Thyroid gland (tissue), 4 donors: ENCODE measurements around the gene EPN3. TPM values are rescaled to one million over a fixed set of nuclear protein-coding genes. Genes with fewer than 3 reads are reported as not detected.

ENCODE experiments used
- DNase-seq, 2 donors: peaks; one replicate each; pipeline ENCODE4 v3.0.0-alpha.2; 2019
- H3K27ac ChIP-seq, 3 donors: fragments of 200-600 bp; sonication (generic); 1 replicate in 2 of 3; 2 replicates in 1 of 3; pipeline ENCODE4 v1.5.1; 2016 to 2019; ENCODE audit warnings: mild to moderate bottlenecking in 1 of 3, moderate library complexity in 1 of 3
- H3K27me3 ChIP-seq: fragments of 200-600 bp; sonication (generic); one replicate; pipeline ENCODE4 v1.5.1; 2019
- H3K36me3 ChIP-seq, 2 donors: fragments of 200-600 bp; sonication (generic); one replicate each; pipeline ENCODE4 v1.5.1; 2016 to 2019
- H3K4me1 ChIP-seq, 2 donors: fragments of 200-600 bp; sonication (generic); one replicate each; pipeline ENCODE4 v1.5.1; 2017 to 2019
- H3K4me3 ChIP-seq, 3 donors: fragments of 200-600 bp; sonication (generic); replicated peaks in 1 of 3; 1 replicate in 2 of 3; 2 replicates in 1 of 3; pipeline ENCODE4 v1.5.1; 2016; ENCODE audit warnings: mild to moderate bottlenecking in 1 of 3
- H3K9me3 ChIP-seq: fragments of 200-600 bp; sonication (generic); one replicate; pipeline ENCODE4 v1.5.1; 2017
- POLR2A ChIP-seq, 2 donors: fragments of 450-650 bp; IDR thresholded peaks; one replicate each; pipeline ENCODE4 v1.6.1; 2017; ENCODE audit warnings: antibody characterized with exemption in 2 of 2, mild to moderate bottlenecking in 2 of 2, moderate library complexity in 1 of 2
- WGBS, 2 donors: methylation state at CpG; one replicate each; pipeline ENCODE4 v1.1.5; 2017; 5-methylcytosine and 5-hydroxymethylcytosine counted together
- intact Hi-C: fragments of 100-400 bp; cut with DNase I; formaldehyde crosslinking; loops from one replicate; pipeline ENCODE4 v1.15.1; 2023
- total RNA-seq, 4 donors: library from RNA; depleted of rRNA; stranded (reverse); fragments of >200 nt; gene quantifications; one replicate each; pipeline ENCODE4 v1.2.3, GENCODE V29; 2016
- TF ChIP-seq, protein P1 (sequence below), 6 experiments: fragments of 200-600 bp in 3 of 6; fragments of 450-650 bp in 3 of 6; sonication (generic) in 3 of 6; IDR thresholded peaks; one replicate each; pipeline ENCODE4 v1.5.1; 2016 to 2019; ENCODE audit warnings: antibody characterized with exemption in 6 of 6, mild to moderate bottlenecking in 2 of 6, inconsistent platforms in 1 of 6, moderate library complexity in 1 of 6

EPN3 gene
- total RNA-seq, 4 donors from 2014 or later, result 0.63 to 31.6 (median 3.5) TPM; not detected in 1

DNA sequence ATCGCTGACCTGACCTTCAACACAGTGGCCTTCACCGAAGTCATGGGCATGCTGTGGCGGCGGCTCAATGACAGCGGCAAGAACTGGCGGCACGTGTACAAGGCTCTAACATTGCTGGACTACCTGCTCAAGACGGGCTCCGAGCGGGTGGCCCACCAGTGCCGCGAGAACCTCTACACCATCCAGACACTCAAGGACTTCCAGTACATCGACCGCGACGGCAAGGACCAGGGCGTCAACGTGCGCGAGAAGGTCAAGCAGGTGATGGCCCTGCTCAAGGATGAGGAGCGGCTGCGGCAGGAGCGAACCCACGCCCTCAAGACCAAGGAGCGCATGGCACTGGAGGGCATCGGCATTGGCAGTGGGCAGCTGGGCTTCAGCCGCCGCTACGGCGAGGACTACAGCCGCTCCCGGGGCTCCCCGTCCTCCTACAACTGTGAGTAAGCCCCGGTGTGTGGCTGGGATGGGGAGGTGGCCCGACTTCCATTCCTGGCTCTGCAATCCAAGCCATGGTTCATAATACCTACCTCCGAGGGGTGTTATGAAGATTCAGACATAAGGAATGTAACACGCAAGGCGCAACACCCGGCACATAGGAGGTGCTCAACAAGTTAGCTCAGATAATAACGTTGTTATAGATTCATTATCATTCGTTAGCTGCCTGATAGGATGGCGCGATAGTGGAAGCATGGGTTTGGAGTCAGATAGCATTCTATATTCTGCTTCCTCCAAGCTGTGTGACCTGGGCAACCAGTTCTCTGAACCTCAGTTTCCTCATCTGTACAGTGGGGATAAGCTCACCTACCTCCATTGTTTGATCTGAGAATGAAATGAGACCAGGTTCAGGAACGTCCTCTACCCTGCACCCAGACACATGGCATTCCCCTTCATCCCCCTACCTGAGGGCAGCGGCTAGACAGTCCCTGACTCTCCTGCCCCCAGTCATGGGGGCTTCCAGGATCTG is 4.4 kb downstream of the EPN3 start:
- Histone ChIP-seq H3K27ac (no peak overlapping the region), H3K4me1 (peaks cover 36 to 39% of the 10 kb centered on the region in 2 donors), H3K27me3 (no peaks in the 10 kb centered on the region), H3K36me3 (no peaks in the 10 kb centered on the region), H3K9me3 (no peaks in the 10 kb centered on the region), H3K4me3 (no peak overlapping the region)
- DNase-seq, result no peak
- 95 to 96% methylated on average over 32 to 41 of the region's 45 CpGs for WGBS, 2 donors
- intact Hi-C loops, result no loop called here
- no peak for TF ChIP-seq POLR2A (IDR thresholded peaks at IDR 0.05)
- TF ChIP-seq, protein P1, sequence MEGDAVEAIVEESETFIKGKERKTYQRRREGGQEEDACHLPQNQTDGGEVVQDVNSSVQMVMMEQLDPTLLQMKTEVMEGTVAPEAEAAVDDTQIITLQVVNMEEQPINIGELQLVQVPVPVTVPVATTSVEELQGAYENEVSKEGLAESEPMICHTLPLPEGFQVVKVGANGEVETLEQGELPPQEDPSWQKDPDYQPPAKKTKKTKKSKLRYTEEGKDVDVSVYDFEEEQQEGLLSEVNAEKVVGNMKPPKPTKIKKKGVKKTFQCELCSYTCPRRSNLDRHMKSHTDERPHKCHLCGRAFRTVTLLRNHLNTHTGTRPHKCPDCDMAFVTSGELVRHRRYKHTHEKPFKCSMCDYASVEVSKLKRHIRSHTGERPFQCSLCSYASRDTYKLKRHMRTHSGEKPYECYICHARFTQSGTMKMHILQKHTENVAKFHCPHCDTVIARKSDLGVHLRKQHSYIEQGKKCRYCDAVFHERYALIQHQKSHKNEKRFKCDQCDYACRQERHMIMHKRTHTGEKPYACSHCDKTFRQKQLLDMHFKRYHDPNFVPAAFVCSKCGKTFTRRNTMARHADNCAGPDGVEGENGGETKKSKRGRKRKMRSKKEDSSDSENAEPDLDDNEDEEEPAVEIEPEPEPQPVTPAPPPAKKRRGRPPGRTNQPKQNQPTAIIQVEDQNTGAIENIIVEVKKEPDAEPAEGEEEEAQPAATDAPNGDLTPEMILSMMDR (IDR thresholded peaks at IDR 0.05), result no peak

DNA sequence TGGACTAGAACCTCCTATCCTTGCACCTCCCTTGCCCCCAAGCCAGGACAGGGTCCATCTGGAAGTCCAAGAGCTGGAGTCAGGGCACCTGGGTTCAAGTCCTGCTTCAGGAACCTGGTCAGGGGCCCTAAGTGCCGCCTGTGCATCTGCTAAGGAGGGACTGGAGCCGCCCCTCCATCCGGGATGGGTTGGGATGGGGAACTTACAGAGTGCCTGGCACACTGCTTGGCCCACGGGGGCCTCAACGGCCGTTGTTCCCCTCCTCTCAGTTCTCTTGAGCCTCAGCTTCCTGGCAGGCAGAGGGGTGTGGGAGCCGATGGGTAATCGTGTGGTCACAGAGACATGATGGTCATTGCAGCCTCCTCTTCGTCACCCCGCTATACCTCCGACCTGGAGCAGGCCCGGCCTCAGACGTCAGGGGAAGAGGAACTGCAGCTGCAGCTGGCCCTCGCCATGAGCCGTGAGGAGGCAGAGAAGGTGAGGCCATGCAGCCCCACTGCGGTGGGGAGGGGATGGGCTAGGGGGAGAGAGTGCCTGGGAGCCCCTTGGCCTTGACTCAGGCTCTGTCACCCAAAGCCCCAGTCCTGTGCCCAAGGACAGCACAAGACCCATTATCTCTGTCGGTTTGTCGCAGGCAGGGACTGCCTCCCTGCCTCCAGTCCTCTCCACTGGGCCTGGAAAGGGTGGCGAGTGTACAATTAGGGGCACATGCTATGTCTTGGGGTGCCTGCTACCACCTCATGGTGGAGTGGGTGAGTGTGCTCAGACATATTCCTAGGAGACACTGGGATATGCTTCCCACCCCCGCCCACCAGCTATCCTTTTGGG is 5.4 kb downstream of the EPN3 start:
- DNase-seq, result no peak
- no peak for TF ChIP-seq POLR2A (IDR thresholded peaks at IDR 0.05)
- TF ChIP-seq, protein P1 (IDR thresholded peaks at IDR 0.05), result no peak
- intact Hi-C loops, result no loop called here
- Histone ChIP-seq H3K4me1 (peaks cover 34 to 37% of the 10 kb centered on the region in 2 donors), H3K27ac (no peak overlapping the region), H3K36me3 (no peaks in the 10 kb centered on the region), H3K4me3 (no peak overlapping the region), H3K27me3 (no peaks in the 10 kb centered on the region), H3K9me3 (no peaks in the 10 kb centered on the region)
- WGBS, 2 donors, result 88 to 93% methylated on average over 9 to 12 of the region's 20 CpGs

DNA sequence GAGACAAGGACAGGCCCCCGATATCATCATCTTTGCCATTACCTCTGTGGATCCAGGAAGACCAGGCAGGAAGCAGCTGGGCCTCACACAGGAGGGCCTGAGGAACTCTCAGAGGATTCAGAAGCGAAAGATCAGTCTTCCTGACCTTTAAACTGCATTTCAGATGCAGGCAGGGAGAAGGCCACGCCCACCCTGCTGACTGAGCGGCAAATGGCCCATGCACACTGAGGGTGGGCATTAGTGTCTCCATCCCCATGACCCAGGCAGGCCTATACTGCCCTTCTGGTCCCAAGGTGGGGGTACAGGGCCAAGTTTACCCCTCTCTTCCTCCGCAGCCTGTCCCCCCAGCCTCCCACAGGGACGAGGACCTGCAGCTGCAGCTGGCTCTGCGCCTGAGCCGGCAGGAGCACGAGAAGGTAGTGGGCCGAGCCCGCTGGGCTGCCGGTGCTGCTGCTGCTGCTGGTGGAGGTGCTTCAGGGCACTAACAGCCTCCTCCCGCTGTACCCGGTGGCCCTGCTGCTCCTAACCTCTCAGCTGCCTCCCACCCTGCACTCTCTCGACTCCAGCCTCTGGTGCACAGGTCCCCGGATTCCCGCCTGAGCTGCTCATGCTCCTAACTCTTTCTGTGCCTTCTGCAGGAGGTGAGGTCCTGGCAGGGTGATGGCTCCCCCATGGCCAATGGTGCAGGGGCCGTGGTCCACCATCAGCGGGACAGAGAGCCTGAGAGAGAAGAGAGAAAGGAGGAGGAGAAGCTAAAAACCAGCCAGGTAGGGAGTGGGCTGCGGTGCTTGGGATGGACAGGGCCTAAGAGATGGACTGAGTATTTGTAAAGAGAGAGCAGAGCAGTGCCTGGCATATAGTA is 6.2 kb downstream of the EPN3 start:
- H3K9me3 ChIP-seq, result no peaks in the 10 kb centered on the region
- intact Hi-C loops, result no loop called here
- no peak overlapping the region for H3K4me3 ChIP-seq
- no peaks in the 10 kb centered on the region for H3K36me3 ChIP-seq
- no peak for TF ChIP-seq POLR2A (IDR thresholded peaks at IDR 0.05)
- TF ChIP-seq, protein P1 (IDR thresholded peaks at IDR 0.05), result no peak
- 86 to 89% methylated on average over 13 to 15 of the region's 20 CpGs for WGBS, 2 donors
- no peak overlapping the region for H3K27ac ChIP-seq
- H3K27me3 ChIP-seq, result no peaks in the 10 kb centered on the region
- no peak for DNase-seq
- peaks cover 26 to 31% of the 10 kb centered on the region in 2 donors for H3K4me1 ChIP-seq

DNA sequence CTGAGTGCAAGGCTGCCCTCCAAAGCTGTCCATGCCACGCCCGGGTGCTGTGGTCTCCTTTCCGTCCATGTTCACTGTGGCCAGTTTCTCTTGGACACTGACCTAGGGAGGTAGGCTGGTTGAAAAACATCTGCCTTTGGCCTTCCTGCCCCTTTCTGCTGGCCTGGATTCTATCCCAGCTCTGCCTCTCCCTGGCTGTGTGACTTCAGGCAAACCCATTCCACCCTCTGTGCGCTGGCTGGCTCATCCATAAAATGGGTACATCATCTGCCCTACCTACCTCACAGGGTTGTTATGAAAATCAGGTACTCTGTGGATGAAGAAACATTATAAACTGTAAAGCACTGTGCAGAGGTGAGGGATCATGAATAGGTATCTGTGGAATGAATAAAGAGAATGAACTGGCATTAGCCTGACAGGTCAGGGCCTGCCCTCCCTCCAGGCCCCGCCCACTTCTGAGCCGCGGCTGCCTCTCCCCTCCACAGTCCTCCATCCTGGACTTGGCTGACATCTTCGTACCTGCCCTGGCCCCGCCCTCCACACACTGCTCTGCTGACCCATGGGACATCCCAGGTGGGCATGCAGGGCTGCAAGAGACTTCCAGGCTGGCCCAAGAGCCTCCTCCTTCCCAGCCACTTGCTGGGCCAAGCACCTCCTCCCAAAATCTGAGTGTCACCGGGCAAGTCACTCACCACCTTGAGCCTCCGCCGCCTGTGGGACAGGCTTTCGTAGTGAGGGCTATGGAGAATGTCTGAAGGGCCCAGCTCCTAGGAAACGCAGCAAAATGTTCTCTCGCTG is 7.4 kb downstream of the EPN3 start:
- Histone ChIP-seq H3K9me3 (no peaks in the 10 kb centered on the region), H3K36me3 (no peaks in the 10 kb centered on the region), H3K4me3 (no peak overlapping the region), H3K27ac (no peak overlapping the region), H3K27me3 (no peaks in the 10 kb centered on the region), H3K4me1 (peaks cover 15 to 19% of the 10 kb centered on the region in 2 donors)
- intact Hi-C loops, result loop anchor here (5.0 kb wide), 1 partner anchor 53 kb away; no protein-coding TSS in a partner anchor
- no peak for TF ChIP-seq POLR2A (IDR thresholded peaks at IDR 0.05)
- TF ChIP-seq, protein P1 (IDR thresholded peaks at IDR 0.05), result no peak
- WGBS, 2 donors, result 79 to 82% methylated on average over 10 to 15 of the region's 15 CpGs
- DNase-seq, result peak in 1 of 2 donors; percentile 21
